SK-N-SH (cell line): Measurements from ENCODE around the gene MALT1. TPM values are rescaled to one million over a fixed set of nuclear protein-coding genes. Genes with fewer than 3 reads are reported as not detected.

Experiments used
- CTCF ChIA-PET: fragments of 300-600, 350-600 bp; formaldehyde crosslinking; extraction: SDS; loops from one replicate; lab custom pipeline; 2021; lab: Yijun Ruan, JAX
- POLR2A ChIA-PET: fragments of 350-600 bp; sonication (Branson Sonifier 250); formaldehyde crosslinking; extraction: SDS; loops from one replicate; lab custom pipeline; 2020; ENCODE audit warnings: antibody characterized with exemption, inconsistent platforms; lab: Yijun Ruan, JAX
- DNase-seq: peaks from one replicate; pipeline ENCODE4 v3.0.0; 2012
- H2AFZ ChIP-seq: fragments of 200-600 bp; sonication (generic); 2 replicates; pipeline ENCODE4 v1.8.1; 2016; ENCODE audit warnings: antibody characterized with exemption, mild to moderate bottlenecking, low read depth
- H3F3A ChIP-seq: fragments of 200-600 bp; sonication (generic); replicated peaks from 2 replicates; pipeline ENCODE3; 2016; ENCODE audit warnings: antibody characterized with exemption, mild to moderate bottlenecking; ENCODE audit not compliant: insufficient read depth
- H3K27ac ChIP-seq, 2 experiments: fragments of 200-500 bp in 1 of 2; fragments of 200-600 bp in 1 of 2; sonication (Bioruptor generic) in 1 of 2; sonication (generic), shearing (Covaris generic) in 1 of 2; 2 replicates each; pipeline versions ENCODE4 v1.5.1 to v1.6.1; 2014 to 2016; ENCODE audit warnings: low read depth in 2 of 2, inconsistent platforms in 1 of 2, low read length in 1 of 2, mild to moderate bottlenecking in 1 of 2, mixed read lengths in 1 of 2
- H3K27me3 ChIP-seq: fragments of 200-600 bp; sonication (generic), shearing (Covaris generic); 2 replicates; pipeline ENCODE4 v1.6.1; 2016; ENCODE audit warnings: mixed run types; ENCODE audit not compliant: insufficient read depth
- H3K36me3 ChIP-seq, 2 experiments: fragments of 200-500 bp in 1 of 2; fragments of 200-600 bp in 1 of 2; sonication (Bioruptor generic) in 1 of 2; sonication (generic) in 1 of 2; replicated peaks in 1 of 2; 2 replicates each; pipeline versions ENCODE3 to v1.5.1; 2014 to 2016; ENCODE audit warnings: low read length in 1 of 2, mild to moderate bottlenecking in 1 of 2; ENCODE audit not compliant: insufficient read depth in 2 of 2, control insufficient read depth in 1 of 2
- H3K4me1 ChIP-seq, 2 experiments: fragments of 200-500 bp in 1 of 2; fragments of 200-600 bp in 1 of 2; sonication (Bioruptor generic) in 1 of 2; sonication (generic), shearing (Covaris generic) in 1 of 2; 2 replicates each; pipeline versions ENCODE4 v1.5.1 to v1.6.1; 2014 to 2016; ENCODE audit warnings: low read depth in 1 of 2, low read length in 1 of 2, mixed run types in 1 of 2; ENCODE audit not compliant: insufficient read depth in 2 of 2, control insufficient read depth in 1 of 2
- H3K4me2 ChIP-seq: fragments of 200-600 bp; sonication (generic), shearing (Covaris generic); 2 replicates; pipeline ENCODE4 v1.6.1; 2017; ENCODE audit warnings: mixed run types
- H3K4me3 ChIP-seq, 2 experiments: fragments of 200-500 bp in 1 of 2; fragments of 200-600 bp in 1 of 2; sonication (Bioruptor generic) in 1 of 2; sonication (generic), shearing (Covaris generic) in 1 of 2; 2 replicates each; pipeline versions ENCODE4 v1.5.1 to v1.8.1; 2014 to 2016; ENCODE audit warnings: low read depth in 2 of 2, inconsistent platforms in 1 of 2, low read length in 1 of 2, mild to moderate bottlenecking in 1 of 2, mixed read lengths in 1 of 2, moderate library complexity in 1 of 2
- H3K79me2 ChIP-seq: fragments of 200-600 bp; sonication (generic); 2 replicates; pipeline ENCODE4 v1.8.1; 2017; ENCODE audit warnings: mild to moderate bottlenecking; ENCODE audit not compliant: insufficient read depth
- H3K9ac ChIP-seq: fragments of 200-600 bp; sonication (generic); 2 replicates; pipeline ENCODE4 v1.6.1; 2017; ENCODE audit warnings: mixed run types
- H3K9me2 ChIP-seq: fragments of 200-600 bp; sonication (generic); 2 replicates; pipeline ENCODE4 v1.6.1; 2017; ENCODE audit warnings: mixed run types
- H3K9me3 ChIP-seq: fragments of 200-600 bp; sonication (generic); 2 replicates; pipeline ENCODE4 v1.6.1; 2017; ENCODE audit warnings: mixed run types, mild to moderate bottlenecking, moderate library complexity
- H4K20me1 ChIP-seq: fragments of 200-600 bp; sonication (generic); 2 replicates; pipeline ENCODE4 v1.6.1; 2017; ENCODE audit warnings: mild to moderate bottlenecking, mixed run types; ENCODE audit not compliant: insufficient read depth
- CHD2 ChIP-seq: fragments of 150-350 bp; IDR thresholded peaks from 2 replicates; pipeline ENCODE4 v1.6.1; 2018; ENCODE audit warnings: low read length; ENCODE audit not compliant: partially characterized antibody
- EZH2phosphoT487 ChIP-seq: fragments of 200-600 bp; sonication (generic); IDR thresholded peaks from 2 replicates; pipeline ENCODE4 v1.6.1; 2017; ENCODE audit warnings: low read depth, mixed run types, mild to moderate bottlenecking, antibody characterized with exemption, moderate library complexity, borderline replicate concordance
- FOXJ3 ChIP-seq: sonication (generic); formaldehyde crosslinking; IDR thresholded peaks from 2 replicates; pipeline ENCODE4 v1.5.1; 2020; ENCODE audit warnings: mild to moderate bottlenecking, missing genetic modification reagents
- FOXM1 ChIP-seq: IDR thresholded peaks from 2 replicates; pipeline ENCODE4 v1.4.0; 2012; ENCODE audit warnings: low read depth, mild to moderate bottlenecking
- GABPA ChIP-seq: IDR thresholded peaks from 2 replicates; pipeline ENCODE4 v1.4.0; 2012; ENCODE audit warnings: low read depth, mild to moderate bottlenecking
- GATA2 ChIP-seq: sonication (generic); formaldehyde crosslinking; IDR thresholded peaks from 2 replicates; pipeline ENCODE4 v1.5.0; 2020; ENCODE audit warnings: mild to moderate bottlenecking, missing genetic modification reagents
- JUND ChIP-seq: IDR thresholded peaks from 2 replicates; pipeline ENCODE4 v1.4.0; 2012
- MEF2A ChIP-seq: IDR thresholded peaks from 2 replicates; pipeline ENCODE4 v1.4.0; 2012; ENCODE audit warnings: low read depth, borderline replicate concordance
- NRF1 ChIP-seq: IDR thresholded peaks from 2 replicates; pipeline ENCODE4 v1.6.1; 2012; ENCODE audit warnings: low read depth, mild to moderate bottlenecking, low read length
- PBX3 ChIP-seq: IDR thresholded peaks from 2 replicates; pipeline ENCODE4; 2012
- POLR2AphosphoS5 ChIP-seq: IDR thresholded peaks from 2 replicates; pipeline ENCODE4 v1.6.1; 2012; ENCODE audit warnings: low read depth, low read length
- RAD21 ChIP-seq: IDR thresholded peaks from 2 replicates; pipeline ENCODE4 v1.6.1; 2012; ENCODE audit warnings: mild to moderate bottlenecking, low read length
- RXRA ChIP-seq: IDR thresholded peaks from 2 replicates; pipeline ENCODE4 v1.4.0; 2012; ENCODE audit warnings: low read depth, mild to moderate bottlenecking, borderline replicate concordance
- SIN3A ChIP-seq: IDR thresholded peaks from 2 replicates; pipeline ENCODE4 v1.6.1; 2012; ENCODE audit warnings: low read depth, mild to moderate bottlenecking, low read length, moderate library complexity, borderline replicate concordance
- TAF1 ChIP-seq: IDR thresholded peaks from 2 replicates; pipeline ENCODE4 v1.6.1; 2012; ENCODE audit warnings: low read depth, mild to moderate bottlenecking, low read length, moderate library complexity, borderline replicate concordance
- TEAD4 ChIP-seq: IDR thresholded peaks from 2 replicates; pipeline ENCODE4 v1.4.0; 2012; ENCODE audit warnings: mild to moderate bottlenecking, borderline replicate concordance; ENCODE audit not compliant: insufficient read depth
- YY1 ChIP-seq: IDR thresholded peaks from 2 replicates; pipeline ENCODE4 v1.4.0; 2012; ENCODE audit warnings: low read depth, mild to moderate bottlenecking
- WGBS: methylation state at CpG from one replicate; pipeline ENCODE4 v1.1.6; 2017; ENCODE audit warnings: low lambda C conversion rate; 5-methylcytosine and 5-hydroxymethylcytosine counted together
- polyA plus RNA-seq, 3 experiments: library from polyadenylated mRNA; depleted of rRNA; stranded (reverse); fragments of >200 nt; gene quantifications; 2 replicates each; pipeline ENCODE4 v1.2.3, GENCODE V29; 2012
- TF ChIP-seq, protein P1 (sequence below): IDR thresholded peaks from 2 replicates; pipeline ENCODE4 v1.4.0; 2012; ENCODE audit warnings: low read depth, borderline replicate concordance
- TF ChIP-seq, protein P2 (sequence below): fragments of 200-600 bp; sonication (generic); IDR thresholded peaks from 2 replicates; pipeline ENCODE4 v1.6.1; 2017; ENCODE audit warnings: antibody characterized with exemption, mild to moderate bottlenecking, moderate library complexity

The MALT1 gene
- polyA plus RNA-seq, 1 of the 3 experiments (the other 2 are of a cell fraction), result 6.6 TPM

GRCh38 chr18:58789876-58790240 lies 118.6 kb downstream of the MALT1 start:
- H3K4me3 ChIP-seq, result no peak overlapping the region
- no peaks in the 10 kb centered on the region for H3K27me3 ChIP-seq
- H3K27ac ChIP-seq, result no peak overlapping the region
- H3K36me3 ChIP-seq, result no peaks in the 10 kb centered on the region
- no peaks in the 10 kb centered on the region for H3K79me2 ChIP-seq
- H3K4me2 ChIP-seq, result no peak overlapping the region
- POLR2A ChIA-PET, result no interaction called here
- H3F3A ChIP-seq, result no peaks in the 10 kb centered on the region
- no peak overlapping the region for H3K9ac ChIP-seq
- H3K9me2 ChIP-seq, result no peaks in the 10 kb centered on the region
- WGBS, result 81% methylated on average over 2 of the region's 5 CpGs
- H3K9me3 ChIP-seq, result no peaks in the 10 kb centered on the region
- no peak for DNase-seq
- H4K20me1 ChIP-seq, result no peaks in the 10 kb centered on the region
- H3K4me1 ChIP-seq, result peaks cover 0 to 10% of the 10 kb centered on the region in 2 experiments; a peak in 2 of 4 replicates
- no peak for TF ChIP-seq EZH2phosphoT487
- no peak for TF ChIP-seq GATA2 (CRISPR knock-in tag)
- TF ChIP-seq NRF1, result no peak
- TF ChIP-seq RAD21, result no peak
- TF ChIP-seq TEAD4, result no peak
- TF ChIP-seq, protein P1, sequence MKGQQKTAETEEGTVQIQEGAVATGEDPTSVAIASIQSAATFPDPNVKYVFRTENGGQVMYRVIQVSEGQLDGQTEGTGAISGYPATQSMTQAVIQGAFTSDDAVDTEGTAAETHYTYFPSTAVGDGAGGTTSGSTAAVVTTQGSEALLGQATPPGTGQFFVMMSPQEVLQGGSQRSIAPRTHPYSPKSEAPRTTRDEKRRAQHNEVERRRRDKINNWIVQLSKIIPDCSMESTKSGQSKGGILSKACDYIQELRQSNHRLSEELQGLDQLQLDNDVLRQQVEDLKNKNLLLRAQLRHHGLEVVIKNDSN, result no peak
- TF ChIP-seq MEF2A, result no peak
- no peak for TF ChIP-seq CHD2
- TF ChIP-seq FOXJ3, result no peak
- TF ChIP-seq POLR2AphosphoS5, result no peak
- no peak for TF ChIP-seq TAF1
- TF ChIP-seq SIN3A, result no peak
- H2AFZ ChIP-seq, result no peak overlapping the region
- CTCF ChIA-PET, result interaction anchor here (0.9 to 1.8 kb wide), 3 partner anchors 9 to 281 kb away, joined by 4 to 6 read pairs (median 5); no protein-coding TSS in a partner anchor

DNA sequence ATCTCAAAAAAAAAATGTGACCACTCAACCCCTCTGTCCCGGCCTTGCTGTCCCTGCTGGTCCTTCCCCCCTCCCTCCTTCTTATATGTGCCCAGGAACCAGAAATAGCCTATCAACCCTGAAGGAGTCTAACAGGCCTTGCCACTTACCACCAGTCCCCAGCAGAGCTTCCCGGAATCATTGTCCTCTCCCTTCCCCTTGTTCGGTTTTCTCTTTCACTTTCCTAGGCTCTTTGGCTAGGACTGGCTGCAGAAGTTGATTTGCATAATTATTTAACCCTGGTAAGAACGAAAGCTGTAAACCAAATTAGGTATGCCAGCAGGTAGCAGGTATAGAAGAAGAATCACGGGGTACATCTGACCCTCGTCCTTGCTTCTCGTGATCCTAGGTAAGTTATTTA lies 120.8 kb downstream of the MALT1 start:
- CTCF ChIA-PET, result interaction anchor here (1.3 to 2.6 kb wide), 2 partner anchors 11 to 278 kb away, joined by 6 read pairs; no protein-coding TSS in a partner anchor
- Histone ChIP-seq H3F3A (no peaks in the 10 kb centered on the region), H3K9me2 (no peaks in the 10 kb centered on the region), H2AFZ (no peak overlapping the region), H4K20me1 (no peaks in the 10 kb centered on the region), H3K27me3 (no peaks in the 10 kb centered on the region), H3K9ac (no peak overlapping the region), H3K4me3 (no peak overlapping the region), H3K4me2 (no peak overlapping the region), H3K27ac (no peak overlapping the region), H3K4me1 (no peaks in the 10 kb centered on the region), H3K36me3 (no peaks in the 10 kb centered on the region), H3K79me2 (no peaks in the 10 kb centered on the region), H3K9me3 (no peaks in the 10 kb centered on the region)
- TF ChIP-seq YY1, result no peak
- DNase-seq, result no peak
- 92% methylated on average over 7 of the region's 7 CpGs for WGBS
- POLR2A ChIA-PET, result no interaction called here

DNA sequence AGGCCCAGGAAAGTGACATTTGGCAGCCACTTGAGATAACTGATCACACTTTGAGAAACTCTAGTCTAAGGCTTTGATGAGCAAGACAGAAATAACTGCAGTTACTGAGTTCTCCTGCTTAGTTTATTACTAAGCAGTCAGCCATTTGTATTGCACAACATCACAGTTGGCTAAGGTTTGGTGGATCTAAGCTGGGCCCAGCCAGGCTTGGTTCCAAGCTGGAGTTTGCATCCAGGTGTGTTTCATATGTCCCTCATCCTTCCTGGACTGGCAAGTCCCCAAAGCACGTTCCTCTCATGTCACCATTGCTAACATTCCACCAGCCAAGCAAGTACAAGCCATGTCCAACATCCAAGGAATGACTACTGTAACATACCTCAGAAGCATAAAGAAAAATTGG lies 122.1 kb downstream of the MALT1 start:
- Histone ChIP-seq H4K20me1 (no peaks in the 10 kb centered on the region), H3K27ac (no peak overlapping the region), H3K27me3 (no peaks in the 10 kb centered on the region), H3K4me3 (no peak overlapping the region), H3K4me2 (no peak overlapping the region), H3K9me3 (no peaks in the 10 kb centered on the region), H3K9ac (no peak overlapping the region), H3K36me3 (no peaks in the 10 kb centered on the region), H3K79me2 (no peaks in the 10 kb centered on the region), H2AFZ (no peak overlapping the region), H3K9me2 (no peaks in the 10 kb centered on the region), H3F3A (no peaks in the 10 kb centered on the region), H3K4me1 (no peaks in the 10 kb centered on the region)
- TF ChIP-seq, protein P2, sequence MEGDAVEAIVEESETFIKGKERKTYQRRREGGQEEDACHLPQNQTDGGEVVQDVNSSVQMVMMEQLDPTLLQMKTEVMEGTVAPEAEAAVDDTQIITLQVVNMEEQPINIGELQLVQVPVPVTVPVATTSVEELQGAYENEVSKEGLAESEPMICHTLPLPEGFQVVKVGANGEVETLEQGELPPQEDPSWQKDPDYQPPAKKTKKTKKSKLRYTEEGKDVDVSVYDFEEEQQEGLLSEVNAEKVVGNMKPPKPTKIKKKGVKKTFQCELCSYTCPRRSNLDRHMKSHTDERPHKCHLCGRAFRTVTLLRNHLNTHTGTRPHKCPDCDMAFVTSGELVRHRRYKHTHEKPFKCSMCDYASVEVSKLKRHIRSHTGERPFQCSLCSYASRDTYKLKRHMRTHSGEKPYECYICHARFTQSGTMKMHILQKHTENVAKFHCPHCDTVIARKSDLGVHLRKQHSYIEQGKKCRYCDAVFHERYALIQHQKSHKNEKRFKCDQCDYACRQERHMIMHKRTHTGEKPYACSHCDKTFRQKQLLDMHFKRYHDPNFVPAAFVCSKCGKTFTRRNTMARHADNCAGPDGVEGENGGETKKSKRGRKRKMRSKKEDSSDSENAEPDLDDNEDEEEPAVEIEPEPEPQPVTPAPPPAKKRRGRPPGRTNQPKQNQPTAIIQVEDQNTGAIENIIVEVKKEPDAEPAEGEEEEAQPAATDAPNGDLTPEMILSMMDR, result no peak
- TF ChIP-seq SIN3A, result no peak
- no peak for TF ChIP-seq MEF2A
- no peak for TF ChIP-seq GATA2 (CRISPR knock-in tag)
- no peak for TF ChIP-seq JUND
- no peak for TF ChIP-seq FOXM1
- no peak for TF ChIP-seq NRF1
- TF ChIP-seq GABPA, result no peak
- no peak for TF ChIP-seq CHD2
- no peak for TF ChIP-seq FOXJ3
- TF ChIP-seq PBX3, result no peak
- TF ChIP-seq RXRA, result no peak
- ChIA-PET CTCF (interaction anchor here (1.5 to 2.6 kb wide), 2 partner anchors 13 to 277 kb away, joined by 5 to 6 read pairs; no protein-coding TSS in a partner anchor), POLR2A (no interaction called here)
- DNase-seq, result no peak
- WGBS, result 82% methylated on average over 1 of the region's 1 CpG
